GM19397 (cell line): ENCODE results near the gene EFNA5.

Source experiments
- ATAC-seq: cut with Tn5 transposase; IDR thresholded peaks from one replicate; pipeline ENCODE4 v1.9.1; 2021; ENCODE audit warnings: mild to moderate bottlenecking, moderate library complexity; ENCODE audit not compliant: unreplicated experiment

The EFNA5 gene

GRCh38 chr5:107670932-107671741 is at the start of gene EFNA5:
Gene EFNA5 (minus strand): TSS chr5:107670937.
- peak; percentile 36 for ATAC-seq

- no peak for ATAC-seq
Measured at GRCh38 chr5:107719034-107719606, 48.4 kb upstream of the EFNA5 start.

- no peak for ATAC-seq
Measured at GRCh38 chr5:107717816-107718215, 47.1 kb upstream of the EFNA5 start.

- ATAC-seq, result no peak
Measured at GRCh38 chr5:107713228-107713627, 42.5 kb upstream of the EFNA5 start.

- ATAC-seq, result no peak
Measured at GRCh38 chr5:107712359-107712870, 41.7 kb upstream of the EFNA5 start.

GRCh38 chr5:107705402-107706014 is 34.8 kb upstream of the EFNA5 start:
- no peak for ATAC-seq

GRCh38 chr5:107704681-107705401 is 34.1 kb upstream of the EFNA5 start:
- ATAC-seq, result no peak

GRCh38 chr5:107700481-107700880 is 29.7 kb upstream of the EFNA5 start:
- ATAC-seq, result no peak

- ATAC-seq, result no peak
Measured at GRCh38 chr5:107699425-107699824, 28.7 kb upstream of the EFNA5 start.

GRCh38 chr5:107698286-107698685 is 27.5 kb upstream of the EFNA5 start:
- no peak for ATAC-seq

- no peak for ATAC-seq
Measured at GRCh38 chr5:107696498-107696897, 25.8 kb upstream of the EFNA5 start.

GRCh38 chr5:107696080-107696479 is 25.3 kb upstream of the EFNA5 start:
- ATAC-seq, result no peak

- ATAC-seq, result no peak
Measured at GRCh38 chr5:107687937-107688336, 17.2 kb upstream of the EFNA5 start.

GRCh38 chr5:107687404-107687803 is 16.7 kb upstream of the EFNA5 start:
- ATAC-seq, result no peak

- no peak for ATAC-seq
Measured at GRCh38 chr5:107682533-107682932, 11.8 kb upstream of the EFNA5 start.

- no peak for ATAC-seq
Measured at GRCh38 chr5:107680799-107681198, 10.1 kb upstream of the EFNA5 start.

- no peak for ATAC-seq
Measured at GRCh38 chr5:107680099-107680498, 9.4 kb upstream of the EFNA5 start.

- no peak for ATAC-seq
Measured at GRCh38 chr5:107676702-107677101, 6.0 kb upstream of the EFNA5 start.

GRCh38 chr5:107675201-107675600 is 4.5 kb upstream of the EFNA5 start:
- no peak for ATAC-seq

GRCh38 chr5:107674655-107675054 is 3.9 kb upstream of the EFNA5 start:
- no peak for ATAC-seq
